ENCODE data around the gene LRFN4. TPM values are rescaled to one million over a fixed set of nuclear protein-coding genes. Genes with fewer than 3 reads are reported as not detected.

LRFN4 gene
- total and polyA plus RNA-seq, 2 of the 13 experiments (the other 11 are each of a cell fraction or from before 2014, with no cell fraction given): 1.3 to 6.8 TPM

- TF ChIP-seq POGZ (CRISPR knock-in tag; IDR thresholded peaks at IDR 0.05) (peak; percentile 88), ERF (CRISPR knock-in tag; IDR thresholded peaks at IDR 0.05) (peak; percentile 97), SRY (CRISPR knock-in tag; IDR thresholded peaks at IDR 0.05) (no peak), MYC (CRISPR knock-in tag; IDR thresholded peaks at IDR 0.05; ENCODE audit: borderline replicate concordance) (peak; percentile 33; the same call in 1 of the 2 replicates), ZMAT3 (CRISPR knock-in tag; conservative IDR thresholded peaks at IDR 0.05) (peak; percentile 86), BRD4 (CRISPR knock-in tag; IDR thresholded peaks at IDR 0.05) (0 out of 2 replicates have a peak, but pooled peaks have one; percentile 42), ATF5 (CRISPR knock-in tag; IDR thresholded peaks at IDR 0.05; ENCODE audit: low read depth) (no peak), ZNF124 (CRISPR knock-in tag; IDR thresholded peaks at IDR 0.05) (peak; percentile 74; the same call in 1 of the 2 replicates), NFYC (CRISPR knock-in tag; IDR thresholded peaks at IDR 0.05) (peak; percentile 24; the same call in 1 of the 2 replicates), RBAK (CRISPR knock-in tag; IDR thresholded peaks at IDR 0.05) (no peak), ZHX1 (CRISPR knock-in tag; IDR thresholded peaks at IDR 0.05; ENCODE audit: low read depth) (no peak; the same call in 1 of the 2 replicates), DNMT1 (CRISPR knock-in tag; IDR thresholded peaks at IDR 0.05) (no peak), MIER2 (CRISPR knock-in tag; IDR thresholded peaks at IDR 0.05) (peak; percentile 84), FOSL1 (CRISPR knock-in tag; IDR thresholded peaks at IDR 0.05; ENCODE audit: borderline replicate concordance) (peak; percentile 28; the same call in 1 of the 2 replicates), KLF13 (CRISPR knock-in tag; IDR thresholded peaks at IDR 0.05) (no peak), POLR2AphosphoS5 (IDR thresholded peaks at IDR 0.05; ENCODE audit: low read depth, low read length) (no peak), TEAD3 (CRISPR knock-in tag; optimal IDR thresholded peaks at IDR 0.05; ENCODE audit: borderline replicate concordance) (peak; percentile 93), GRHL1 (CRISPR knock-in tag; conservative IDR thresholded peaks at IDR 0.05) (no peak), CBFB (CRISPR knock-in tag; IDR thresholded peaks at IDR 0.05) (0 out of 2 replicates have a peak, but pooled peaks have one; percentile 36), ATF6 (CRISPR knock-in tag; conservative IDR thresholded peaks at IDR 0.05) (0 out of 2 replicates have a peak, but pooled peaks have one; percentile 56), NFKBIZ (CRISPR knock-in tag; IDR thresholded peaks at IDR 0.05) (peak; percentile 79), ZNF616 (CRISPR knock-in tag; IDR thresholded peaks at IDR 0.05; ENCODE audit: low read depth) (no peak), NCOA1 (CRISPR knock-in tag; IDR thresholded peaks at IDR 0.05) (peak; percentile 61; the same call in 1 of the 2 replicates), ZNF781 (CRISPR knock-in tag; IDR thresholded peaks at IDR 0.05; ENCODE audit: borderline replicate concordance, not compliant biosample characterization) (no peak), NAIF1 (CRISPR knock-in tag; IDR thresholded peaks at IDR 0.05; ENCODE audit: borderline replicate concordance) (no peak)
These were observed 45.1 kb downstream of the LRFN4 start (continued) for GRCh38 chr11:66901964-66902390.
